Tibial nerve (tissue), 4 donors: ENCODE measurements around the gene PLEKHJ1.

Source experiments
- EP300 ChIP-seq, 2 donors: sonication (generic); formaldehyde crosslinking; IDR thresholded peaks; one replicate each; pipeline ENCODE4 v1.6.1; 2017; ENCODE audit warnings: antibody characterized with exemption in 2 of 2, mild to moderate bottlenecking in 1 of 2
- POLR2A ChIP-seq, 2 donors: fragments of 450-650 bp; IDR thresholded peaks; one replicate each; pipeline ENCODE4 v1.6.1; 2017; ENCODE audit warnings: antibody characterized with exemption in 2 of 2, mild to moderate bottlenecking in 2 of 2, moderate library complexity in 2 of 2
- TF ChIP-seq, protein P1 (sequence below), 5 experiments: fragments of 200-600 bp in 3 of 5; fragments of 450-650 bp in 2 of 5; sonication (generic) in 3 of 5; IDR thresholded peaks; one replicate each; pipeline ENCODE4 v1.5.1; 2016 to 2019; ENCODE audit warnings: antibody characterized with exemption in 5 of 5, mild to moderate bottlenecking in 3 of 5, moderate library complexity in 2 of 5

DNA sequence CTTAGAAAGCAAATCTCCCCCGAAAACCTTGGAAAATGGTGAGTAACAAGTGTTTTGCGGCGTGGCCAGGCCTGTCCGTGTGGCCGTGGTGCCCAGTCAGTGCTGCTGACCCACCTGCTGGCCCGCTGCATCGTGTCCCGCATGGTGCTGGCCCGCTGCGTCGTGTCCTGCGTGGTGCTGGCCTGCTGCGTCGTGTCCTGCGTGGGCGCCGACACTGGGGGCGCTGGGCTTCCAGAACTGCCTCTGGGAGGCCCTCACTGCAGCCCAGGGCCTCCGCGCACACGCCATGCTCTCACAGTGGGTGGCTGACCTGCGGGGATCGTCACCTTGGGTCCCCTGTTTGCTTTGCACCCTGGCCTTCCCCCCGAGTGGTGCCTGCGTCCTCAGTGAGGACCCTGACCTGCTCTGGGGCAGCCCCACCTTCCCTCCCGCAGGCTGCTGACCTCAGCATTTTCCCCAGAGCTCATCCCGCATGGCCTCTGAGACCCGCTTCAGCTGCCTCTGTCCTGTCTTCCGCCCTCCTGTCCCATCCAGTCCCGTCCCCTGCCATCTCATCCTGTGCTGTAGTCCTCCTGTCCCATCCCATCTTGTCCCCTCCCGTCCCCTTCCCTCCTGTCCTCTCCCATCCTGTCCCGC lies 10.6 kb downstream of the PLEKHJ1 start:
- TF ChIP-seq, protein P1, sequence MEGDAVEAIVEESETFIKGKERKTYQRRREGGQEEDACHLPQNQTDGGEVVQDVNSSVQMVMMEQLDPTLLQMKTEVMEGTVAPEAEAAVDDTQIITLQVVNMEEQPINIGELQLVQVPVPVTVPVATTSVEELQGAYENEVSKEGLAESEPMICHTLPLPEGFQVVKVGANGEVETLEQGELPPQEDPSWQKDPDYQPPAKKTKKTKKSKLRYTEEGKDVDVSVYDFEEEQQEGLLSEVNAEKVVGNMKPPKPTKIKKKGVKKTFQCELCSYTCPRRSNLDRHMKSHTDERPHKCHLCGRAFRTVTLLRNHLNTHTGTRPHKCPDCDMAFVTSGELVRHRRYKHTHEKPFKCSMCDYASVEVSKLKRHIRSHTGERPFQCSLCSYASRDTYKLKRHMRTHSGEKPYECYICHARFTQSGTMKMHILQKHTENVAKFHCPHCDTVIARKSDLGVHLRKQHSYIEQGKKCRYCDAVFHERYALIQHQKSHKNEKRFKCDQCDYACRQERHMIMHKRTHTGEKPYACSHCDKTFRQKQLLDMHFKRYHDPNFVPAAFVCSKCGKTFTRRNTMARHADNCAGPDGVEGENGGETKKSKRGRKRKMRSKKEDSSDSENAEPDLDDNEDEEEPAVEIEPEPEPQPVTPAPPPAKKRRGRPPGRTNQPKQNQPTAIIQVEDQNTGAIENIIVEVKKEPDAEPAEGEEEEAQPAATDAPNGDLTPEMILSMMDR (IDR thresholded peaks at IDR 0.05): no peak
- TF ChIP-seq POLR2A (IDR thresholded peaks at IDR 0.05) (no peak), EP300 (IDR thresholded peaks at IDR 0.05) (no peak)
